Epithelial cell of prostate (primary cell): ENCODE data around the gene APOL4.

Source experiments
- DNase-seq: peaks from one replicate; pipeline ENCODE4 v3.0.0-alpha.2; 2011; ENCODE audit warnings: low read depth, low spot score
- H3K27ac ChIP-seq: fragments of 450-650 bp; 2 replicates; pipeline ENCODE4 v1.5.1; 2017; ENCODE audit warnings: mild to moderate bottlenecking

The APOL4 gene

GRCh38 chr22:36201630-36202319 is at the start of gene APOL4:
Gene APOL4 (minus strand): TSS chr22:36201809. CDS start chr22:36201734, 75 bp downstream.
- H3K27ac ChIP-seq, result no peak within 1 kb of the TSS
- DNase-seq, result no peak

- peak overlapping the region; percentile 83 for H3K27ac ChIP-seq
- peak; percentile 36 for DNase-seq
Measured at GRCh38 chr22:36250292-36250960, 48.8 kb upstream of the APOL4 start.

GRCh38 chr22:36249160-36249559 is 47.6 kb upstream of the APOL4 start:
- H3K27ac ChIP-seq, result peak overlapping the region; percentile 83
- no peak for DNase-seq

GRCh38 chr22:36247955-36248354 is 46.3 kb upstream of the APOL4 start:
- no peak overlapping the region for H3K27ac ChIP-seq
- no peak for DNase-seq

GRCh38 chr22:36246718-36247117 is 45.1 kb upstream of the APOL4 start:
- no peak overlapping the region for H3K27ac ChIP-seq
- DNase-seq, result no peak

GRCh38 chr22:36245805-36246356 is 44.3 kb upstream of the APOL4 start:
- no peak for DNase-seq
- no peak overlapping the region for H3K27ac ChIP-seq

- DNase-seq, result no peak
- no peak overlapping the region for H3K27ac ChIP-seq
Measured at GRCh38 chr22:36244522-36245391, 43.1 kb upstream of the APOL4 start.

GRCh38 chr22:36243986-36244385 is 42.4 kb upstream of the APOL4 start:
- H3K27ac ChIP-seq, result no peak overlapping the region
- no peak for DNase-seq

GRCh38 chr22:36239401-36240171 is 38.0 kb upstream of the APOL4 start, which contains the start of gene APOL2:
Gene APOL2 (minus strand): TSS chr22:36239527. CDS start chr22:36233162, 6,365 bp downstream.
- peak within 1 kb of the TSS; percentile 73 for H3K27ac ChIP-seq
- peak; percentile 79 for DNase-seq

GRCh38 chr22:36239150-36239400 is 37.5 kb upstream of the APOL4 start:
- peak overlapping the region; percentile 73 for H3K27ac ChIP-seq
- no peak for DNase-seq

- H3K27ac ChIP-seq, result peak overlapping the region; percentile 73
- DNase-seq, result no peak
Measured at GRCh38 chr22:36238373-36239149, 37.0 kb upstream of the APOL4 start.

- DNase-seq, result no peak
- peak overlapping the region; percentile 73 for H3K27ac ChIP-seq
Measured at GRCh38 chr22:36237462-36238372, 36.1 kb upstream of the APOL4 start.

- no peak for DNase-seq
- H3K27ac ChIP-seq, result no peak overlapping the region
Measured at GRCh38 chr22:36236388-36237319, 35.0 kb upstream of the APOL4 start.

- no peak overlapping the region for H3K27ac ChIP-seq
- no peak for DNase-seq
Measured at GRCh38 chr22:36235585-36235984, 34.0 kb upstream of the APOL4 start.

- no peak overlapping the region for H3K27ac ChIP-seq
- DNase-seq, result no peak
Measured at GRCh38 chr22:36234919-36235318, 33.3 kb upstream of the APOL4 start.

- DNase-seq, result no peak
- H3K27ac ChIP-seq, result no peak overlapping the region
Measured at GRCh38 chr22:36234213-36234612, 32.6 kb upstream of the APOL4 start.

GRCh38 chr22:36233796-36234195 is 32.2 kb upstream of the APOL4 start:
- DNase-seq, result no peak
- no peak overlapping the region for H3K27ac ChIP-seq
